H1 (cell line): ENCODE data around the gene UMAD1. TPM values are rescaled to one million over a fixed set of nuclear protein-coding genes. Genes with fewer than 3 reads are reported as not detected.

Source experiments
- RNF2 ChIP-seq: fragments of 200-900, 300-1000 bp; sonication (generic); IDR thresholded peaks from 2 replicates; pipeline ENCODE4 v1.7.1; 2016; ENCODE audit warnings: borderline replicate concordance, low read depth, mild to moderate bottlenecking, antibody characterized with exemption, low read length; ENCODE audit not compliant: poor library complexity, severe bottlenecking; ENCODE audit errors: missing control alignments
- SIRT6 ChIP-seq: IDR thresholded peaks from one replicate; pipeline ENCODE4 v1.7.1; 2012; ENCODE audit warnings: low read length, inconsistent platforms
- SP2 ChIP-seq: IDR thresholded peaks from 2 replicates; pipeline ENCODE4 v1.6.1; 2012; ENCODE audit warnings: mild to moderate bottlenecking, low read length, inconsistent platforms
- polyA plus RNA-seq, 7 experiments: library from polyadenylated mRNA; depleted of rRNA in 3 of 7; stranded (reverse) in 5 of 7; unstranded in 2 of 7; fragments of >200 nt in 5 of 7; fragments of 200-250 nt in 2 of 7; gene quantifications; 1 replicate in 5 of 7; 2 replicates in 1 of 7; 4 replicates in 1 of 7; pipeline versions ENCODE4 v1.2.1 to v1.2.3, GENCODE V29; 2011 to 2013; ENCODE audit warnings: missing spikeins in 2 of 7, mixed read lengths in 2 of 7
- total RNA-seq: library from RNA; stranded (reverse); fragmentation: NEBNext Ultra II Directional; extraction: Animal tissue kit (Norgen Biotek cat#: 25700); gene quantifications from 2 replicates; pipeline ENCODE4 v1.2.1, GENCODE V29; 2021
- TF ChIP-seq, protein P1 (sequence below): fragments of 300-600 bp; sonication (generic); IDR thresholded peaks from 2 replicates; pipeline ENCODE4 v1.7.1; 2012; ENCODE audit warnings: low read length, moderate library complexity, mild to moderate bottlenecking, inconsistent platforms; ENCODE audit not compliant: insufficient replicate concordance
- TF ChIP-seq, protein P2 (sequence below), 3 experiments: IDR thresholded peaks; 1 replicate in 2 of 3; 2 replicates in 1 of 3; pipeline versions ENCODE4 v1.5.1 to v1.6.1; 2011; ENCODE audit warnings: low read length in 3 of 3, mild to moderate bottlenecking in 3 of 3, inconsistent platforms in 2 of 3, low read depth in 1 of 3, moderate library complexity in 1 of 3; ENCODE audit not compliant: insufficient read depth in 1 of 3; ENCODE audit errors: control extremely low read depth in 1 of 3

Gene UMAD1
- total and polyA plus RNA-seq, 2 of the 8 experiments (the other 6 are each of a cell fraction or from before 2014, with no cell fraction given): 10.4 to 12.3 TPM

DNA sequence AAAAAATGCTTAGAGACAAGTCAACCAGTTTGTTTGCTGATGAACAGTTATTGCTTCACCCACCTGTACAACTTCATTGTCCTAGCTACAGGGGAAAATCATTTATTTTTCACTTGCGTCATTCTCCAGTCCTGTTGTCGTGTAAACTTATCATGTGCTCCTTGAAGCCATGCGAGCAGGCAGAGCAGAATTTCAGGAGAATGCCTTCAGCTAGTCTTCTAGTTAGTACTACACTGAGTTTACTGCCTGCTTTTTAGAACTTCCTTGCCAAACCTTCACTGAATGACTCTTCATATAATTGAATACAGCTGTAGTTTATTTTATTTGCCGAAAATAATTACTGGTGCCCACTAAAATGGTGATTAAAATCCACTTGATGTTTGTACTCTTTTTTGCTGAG lies 62.3 kb downstream of the UMAD1 start (continued):
- TF ChIP-seq, protein P1, sequence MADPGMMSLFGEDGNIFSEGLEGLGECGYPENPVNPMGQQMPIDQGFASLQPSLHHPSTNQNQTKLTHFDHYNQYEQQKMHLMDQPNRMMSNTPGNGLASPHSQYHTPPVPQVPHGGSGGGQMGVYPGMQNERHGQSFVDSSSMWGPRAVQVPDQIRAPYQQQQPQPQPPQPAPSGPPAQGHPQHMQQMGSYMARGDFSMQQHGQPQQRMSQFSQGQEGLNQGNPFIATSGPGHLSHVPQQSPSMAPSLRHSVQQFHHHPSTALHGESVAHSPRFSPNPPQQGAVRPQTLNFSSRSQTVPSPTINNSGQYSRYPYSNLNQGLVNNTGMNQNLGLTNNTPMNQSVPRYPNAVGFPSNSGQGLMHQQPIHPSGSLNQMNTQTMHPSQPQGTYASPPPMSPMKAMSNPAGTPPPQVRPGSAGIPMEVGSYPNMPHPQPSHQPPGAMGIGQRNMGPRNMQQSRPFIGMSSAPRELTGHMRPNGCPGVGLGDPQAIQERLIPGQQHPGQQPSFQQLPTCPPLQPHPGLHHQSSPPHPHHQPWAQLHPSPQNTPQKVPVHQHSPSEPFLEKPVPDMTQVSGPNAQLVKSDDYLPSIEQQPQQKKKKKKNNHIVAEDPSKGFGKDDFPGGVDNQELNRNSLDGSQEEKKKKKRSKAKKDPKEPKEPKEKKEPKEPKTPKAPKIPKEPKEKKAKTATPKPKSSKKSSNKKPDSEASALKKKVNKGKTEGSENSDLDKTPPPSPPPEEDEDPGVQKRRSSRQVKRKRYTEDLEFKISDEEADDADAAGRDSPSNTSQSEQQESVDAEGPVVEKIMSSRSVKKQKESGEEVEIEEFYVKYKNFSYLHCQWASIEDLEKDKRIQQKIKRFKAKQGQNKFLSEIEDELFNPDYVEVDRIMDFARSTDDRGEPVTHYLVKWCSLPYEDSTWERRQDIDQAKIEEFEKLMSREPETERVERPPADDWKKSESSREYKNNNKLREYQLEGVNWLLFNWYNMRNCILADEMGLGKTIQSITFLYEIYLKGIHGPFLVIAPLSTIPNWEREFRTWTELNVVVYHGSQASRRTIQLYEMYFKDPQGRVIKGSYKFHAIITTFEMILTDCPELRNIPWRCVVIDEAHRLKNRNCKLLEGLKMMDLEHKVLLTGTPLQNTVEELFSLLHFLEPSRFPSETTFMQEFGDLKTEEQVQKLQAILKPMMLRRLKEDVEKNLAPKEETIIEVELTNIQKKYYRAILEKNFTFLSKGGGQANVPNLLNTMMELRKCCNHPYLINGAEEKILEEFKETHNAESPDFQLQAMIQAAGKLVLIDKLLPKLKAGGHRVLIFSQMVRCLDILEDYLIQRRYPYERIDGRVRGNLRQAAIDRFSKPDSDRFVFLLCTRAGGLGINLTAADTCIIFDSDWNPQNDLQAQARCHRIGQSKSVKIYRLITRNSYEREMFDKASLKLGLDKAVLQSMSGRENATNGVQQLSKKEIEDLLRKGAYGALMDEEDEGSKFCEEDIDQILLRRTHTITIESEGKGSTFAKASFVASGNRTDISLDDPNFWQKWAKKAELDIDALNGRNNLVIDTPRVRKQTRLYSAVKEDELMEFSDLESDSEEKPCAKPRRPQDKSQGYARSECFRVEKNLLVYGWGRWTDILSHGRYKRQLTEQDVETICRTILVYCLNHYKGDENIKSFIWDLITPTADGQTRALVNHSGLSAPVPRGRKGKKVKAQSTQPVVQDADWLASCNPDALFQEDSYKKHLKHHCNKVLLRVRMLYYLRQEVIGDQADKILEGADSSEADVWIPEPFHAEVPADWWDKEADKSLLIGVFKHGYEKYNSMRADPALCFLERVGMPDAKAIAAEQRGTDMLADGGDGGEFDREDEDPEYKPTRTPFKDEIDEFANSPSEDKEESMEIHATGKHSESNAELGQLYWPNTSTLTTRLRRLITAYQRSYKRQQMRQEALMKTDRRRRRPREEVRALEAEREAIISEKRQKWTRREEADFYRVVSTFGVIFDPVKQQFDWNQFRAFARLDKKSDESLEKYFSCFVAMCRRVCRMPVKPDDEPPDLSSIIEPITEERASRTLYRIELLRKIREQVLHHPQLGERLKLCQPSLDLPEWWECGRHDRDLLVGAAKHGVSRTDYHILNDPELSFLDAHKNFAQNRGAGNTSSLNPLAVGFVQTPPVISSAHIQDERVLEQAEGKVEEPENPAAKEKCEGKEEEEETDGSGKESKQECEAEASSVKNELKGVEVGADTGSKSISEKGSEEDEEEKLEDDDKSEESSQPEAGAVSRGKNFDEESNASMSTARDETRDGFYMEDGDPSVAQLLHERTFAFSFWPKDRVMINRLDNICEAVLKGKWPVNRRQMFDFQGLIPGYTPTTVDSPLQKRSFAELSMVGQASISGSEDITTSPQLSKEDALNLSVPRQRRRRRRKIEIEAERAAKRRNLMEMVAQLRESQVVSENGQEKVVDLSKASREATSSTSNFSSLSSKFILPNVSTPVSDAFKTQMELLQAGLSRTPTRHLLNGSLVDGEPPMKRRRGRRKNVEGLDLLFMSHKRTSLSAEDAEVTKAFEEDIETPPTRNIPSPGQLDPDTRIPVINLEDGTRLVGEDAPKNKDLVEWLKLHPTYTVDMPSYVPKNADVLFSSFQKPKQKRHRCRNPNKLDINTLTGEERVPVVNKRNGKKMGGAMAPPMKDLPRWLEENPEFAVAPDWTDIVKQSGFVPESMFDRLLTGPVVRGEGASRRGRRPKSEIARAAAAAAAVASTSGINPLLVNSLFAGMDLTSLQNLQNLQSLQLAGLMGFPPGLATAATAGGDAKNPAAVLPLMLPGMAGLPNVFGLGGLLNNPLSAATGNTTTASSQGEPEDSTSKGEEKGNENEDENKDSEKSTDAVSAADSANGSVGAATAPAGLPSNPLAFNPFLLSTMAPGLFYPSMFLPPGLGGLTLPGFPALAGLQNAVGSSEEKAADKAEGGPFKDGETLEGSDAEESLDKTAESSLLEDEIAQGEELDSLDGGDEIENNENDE: no peak
- no peak for TF ChIP-seq RNF2
- no peak for TF ChIP-seq SP2
- no peak for TF ChIP-seq SIRT6
- TF ChIP-seq, protein P2, sequence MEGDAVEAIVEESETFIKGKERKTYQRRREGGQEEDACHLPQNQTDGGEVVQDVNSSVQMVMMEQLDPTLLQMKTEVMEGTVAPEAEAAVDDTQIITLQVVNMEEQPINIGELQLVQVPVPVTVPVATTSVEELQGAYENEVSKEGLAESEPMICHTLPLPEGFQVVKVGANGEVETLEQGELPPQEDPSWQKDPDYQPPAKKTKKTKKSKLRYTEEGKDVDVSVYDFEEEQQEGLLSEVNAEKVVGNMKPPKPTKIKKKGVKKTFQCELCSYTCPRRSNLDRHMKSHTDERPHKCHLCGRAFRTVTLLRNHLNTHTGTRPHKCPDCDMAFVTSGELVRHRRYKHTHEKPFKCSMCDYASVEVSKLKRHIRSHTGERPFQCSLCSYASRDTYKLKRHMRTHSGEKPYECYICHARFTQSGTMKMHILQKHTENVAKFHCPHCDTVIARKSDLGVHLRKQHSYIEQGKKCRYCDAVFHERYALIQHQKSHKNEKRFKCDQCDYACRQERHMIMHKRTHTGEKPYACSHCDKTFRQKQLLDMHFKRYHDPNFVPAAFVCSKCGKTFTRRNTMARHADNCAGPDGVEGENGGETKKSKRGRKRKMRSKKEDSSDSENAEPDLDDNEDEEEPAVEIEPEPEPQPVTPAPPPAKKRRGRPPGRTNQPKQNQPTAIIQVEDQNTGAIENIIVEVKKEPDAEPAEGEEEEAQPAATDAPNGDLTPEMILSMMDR (IDR thresholded peaks at IDR 0.05; ENCODE audit: control extremely low read depth in 1 of 3, insufficient read depth in 1 of 3, low read depth in 1 of 3, low read length in 3 of 3): no peak
